GM19238 (cell line): ENCODE results near the gene GGNBP2.

Experiments used
- DNase-seq: peaks from one replicate; pipeline ENCODE4 v3.0.0; 2011; ENCODE audit warnings: low spot score; ENCODE audit not compliant: insufficient read length

GGNBP2 gene

DNA sequence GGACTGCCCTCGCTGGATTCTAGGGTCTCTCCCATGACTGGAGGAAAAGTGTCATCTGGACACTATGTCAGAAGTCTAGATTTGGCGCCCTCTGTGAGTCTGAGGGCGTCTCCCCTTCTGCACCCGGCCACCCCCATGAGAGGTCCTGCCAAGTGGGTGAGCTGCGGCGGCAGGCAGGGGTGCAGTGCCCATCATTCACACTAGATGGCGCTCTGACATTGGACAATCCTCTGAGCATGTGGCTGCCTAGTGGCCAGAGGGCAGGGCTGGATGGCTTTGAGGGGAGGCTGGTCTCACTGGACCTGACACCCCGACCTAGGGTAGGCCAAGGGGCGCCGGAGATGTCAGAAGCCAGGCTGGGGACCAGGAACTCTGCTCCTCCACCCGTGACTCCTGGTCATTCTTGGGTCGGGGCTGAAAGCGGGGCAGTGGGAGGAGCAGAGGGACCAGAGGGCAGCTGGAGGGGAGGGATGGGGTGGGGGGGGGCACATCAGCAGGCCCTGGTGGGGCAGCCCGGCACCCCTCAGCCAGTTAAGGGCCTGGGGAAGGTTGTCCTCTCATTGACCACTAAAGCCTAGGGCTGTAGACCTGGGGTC lies 84.6 kb downstream of the GGNBP2 start:
- DNase-seq, result peak; percentile 77

DNA sequence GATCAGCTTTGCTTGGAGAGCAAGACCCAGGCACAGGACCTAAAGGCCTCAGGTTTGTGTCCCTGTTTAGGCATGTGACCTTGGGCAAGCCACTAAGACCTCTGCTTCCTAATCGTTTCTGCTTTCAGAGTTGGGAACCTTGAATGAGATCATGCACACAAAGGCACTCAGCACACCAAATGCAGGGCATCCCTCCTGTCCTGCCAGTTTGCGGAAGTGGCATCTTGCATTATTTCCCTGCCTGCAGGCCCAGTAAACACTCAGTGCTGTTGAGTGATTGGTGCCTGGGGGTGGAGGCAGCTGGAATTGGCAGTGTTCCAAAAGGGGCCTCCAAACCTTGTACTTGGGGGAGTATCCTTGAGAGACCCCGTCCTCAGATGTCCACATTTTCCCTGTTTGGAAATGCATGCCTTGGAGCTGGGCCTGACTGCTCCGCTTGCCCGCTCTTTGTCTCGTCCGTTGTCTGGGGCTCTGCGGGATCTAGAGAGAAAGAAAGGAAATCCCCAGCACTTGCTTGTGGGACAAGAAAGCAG lies 85.3 kb downstream of the GGNBP2 start:
- DNase-seq, result no peak

- no peak for DNase-seq
Observed at GRCh38 chr17:36631022-36631421, 86.3 kb downstream of the GGNBP2 start.

DNA sequence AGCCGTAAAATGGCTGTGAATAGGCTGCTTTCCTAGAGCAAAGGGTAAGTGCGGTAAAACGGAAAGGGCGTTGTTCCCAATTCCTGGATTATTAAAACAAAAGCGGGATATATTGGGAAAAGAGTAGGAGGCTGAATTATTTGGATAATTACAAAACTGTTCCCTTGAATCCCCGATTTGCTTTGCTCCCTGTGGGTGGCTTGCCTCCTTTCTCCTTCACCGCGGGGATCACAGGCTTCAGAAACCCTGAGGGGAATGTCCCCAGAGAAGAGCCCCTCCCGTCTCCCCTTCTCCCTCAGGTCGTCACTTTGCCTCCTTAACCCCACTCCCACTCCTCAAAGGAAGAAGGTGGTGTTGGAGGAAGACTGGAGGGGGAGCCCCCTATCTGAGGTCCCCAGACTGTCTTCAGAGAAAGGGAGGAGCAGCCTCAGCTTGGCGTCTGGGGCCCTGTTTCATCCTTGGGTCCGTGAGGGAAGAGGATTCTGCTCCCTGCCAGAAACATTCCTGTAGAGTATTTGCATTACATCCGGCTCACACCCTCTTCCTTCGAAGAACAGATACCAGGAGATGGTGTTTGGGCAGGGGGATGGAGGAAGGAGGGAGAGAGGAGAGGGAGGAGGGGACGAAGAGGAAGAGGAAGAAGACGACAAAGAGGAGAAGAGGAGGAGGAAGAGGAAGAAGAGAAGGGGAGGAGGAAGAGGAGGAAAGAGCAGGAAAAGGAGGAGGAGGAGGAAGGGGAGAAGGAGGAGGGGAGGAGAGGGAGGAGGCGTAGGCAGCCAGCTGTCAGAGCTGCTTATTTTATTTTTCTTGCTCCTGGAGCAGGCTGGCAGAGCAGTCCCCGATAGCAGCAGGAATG lies 88.4 kb downstream of the GGNBP2 start:
- no peak for DNase-seq
